ENCODE data around the gene CAMK2A. TPM values are rescaled to one million over a fixed set of nuclear protein-coding genes. Genes with fewer than 3 reads are reported as not detected.

CAMK2A gene
- total RNA-seq (2014; rRNA removed; shearing (Covaris generic)) (not detected in 2 replicates), polyA plus RNA-seq (2016; fragmentation: Nextera tagmentation; extraction: Ambion mirVana) (0.18 TPM in 1 of 2 replicates, not detected in the other)
- long read RNA-seq = 0 reads

GRCh38 chr5:150289551-150290390 is at the start of gene CAMK2A:
Gene CAMK2A (minus strand): TSS chr5:150289773. CDS start chr5:150289625, 148 bp downstream.
- Mint-ChIP-seq H3K36me3 (ENCODE audit: low read depth) (no peaks in the 10 kb centered on the region; the same call in 2 of the 3 replicates), H3K4me1 (peaks cover 14% of the 10 kb centered on the region), H3K4me3 (no peak within 1 kb of the TSS), H3K27ac (no peak within 1 kb of the TSS), H3K9me3 (no peaks in the 10 kb centered on the region), H3K27me3 (ENCODE audit: insufficient read depth, low read depth, poor library complexity) (peaks cover 11% of the 10 kb centered on the region)
- H3K9me2 ChIP-seq (ENCODE audit: insufficient read depth) = no peaks in the 10 kb centered on the region
- no peak within 1 kb of the TSS for H3K4me2 ChIP-seq
- no peaks in the 10 kb centered on the region for H4K20me1 ChIP-seq (replicated peaks; ENCODE audit: insufficient read depth)
- no peak within 1 kb of the TSS for H2AFZ ChIP-seq
- H3K27me3 ChIP-seq (ENCODE audit: insufficient read depth) = no peaks in the 10 kb centered on the region
- no peak within 1 kb of the TSS for H3K4me3 ChIP-seq
- no peak within 1 kb of the TSS for H3K27ac ChIP-seq (ENCODE audit: low read depth)
- no peaks in the 10 kb centered on the region for H3K36me3 ChIP-seq (ENCODE audit: insufficient read depth)
- peak; percentile 63 for ATAC-seq
- no peaks in the 10 kb centered on the region for H3K79me2 ChIP-seq (replicated peaks; ENCODE audit: insufficient read depth)
- no peaks in the 10 kb centered on the region for H3F3A ChIP-seq (replicated peaks; ENCODE audit: low read depth)
- DNase-seq (ENCODE audit: low spot score) = peak; percentile 86
- no peaks in the 10 kb centered on the region for H3K4me1 ChIP-seq (ENCODE audit: insufficient read depth)
- no peak for TF ChIP-seq ETS1 (IDR thresholded peaks at IDR 0.05)
- no peak for TF ChIP-seq REST (IDR thresholded peaks at IDR 0.05; ENCODE audit: unreplicated experiment)
- no peak for TF ChIP-seq CREB1 (CRISPR knock-in tag; IDR thresholded peaks at IDR 0.05; ENCODE audit: low read depth)
- no peak for TF ChIP-seq NANOG (IDR thresholded peaks at IDR 0.05; ENCODE audit: borderline replicate concordance)
- TF ChIP-seq POLR2AphosphoS5 (IDR thresholded peaks at IDR 0.05; ENCODE audit: low read depth) = no peak
- TF ChIP-seq EZH2phosphoT487 (IDR thresholded peaks at IDR 0.05; ENCODE audit: unreplicated experiment) = no peak
- no peak for TF ChIP-seq ZNF114 (CRISPR knock-in tag; IDR thresholded peaks at IDR 0.05)
- TF ChIP-seq CTCF (conservative IDR thresholded peaks at IDR 0.05; ENCODE audit: low read depth in 2 of 2) = no peak
- no peak for TF ChIP-seq STAT1 (IDR thresholded peaks at IDR 0.05; ENCODE audit: unreplicated experiment)
- TF ChIP-seq EZH2 (IDR thresholded peaks at IDR 0.05; ENCODE audit: low read depth, unreplicated experiment) = no peak
- no peak for TF ChIP-seq JUNB (IDR thresholded peaks at IDR 0.05; ENCODE audit: unreplicated experiment)
- TF ChIP-seq ZNF331 (CRISPR knock-in tag; IDR thresholded peaks at IDR 0.05; ENCODE audit: low read depth) = no peak
- no peak for TF ChIP-seq ZNF462 (CRISPR knock-in tag; IDR thresholded peaks at IDR 0.05)
